GM19467 (cell line): ENCODE results near the gene GLUL.
"Not testable (repeated sequence)": the region's sequence is repeated elsewhere in the genome, so short reads cannot be mapped to it uniquely, and the experiment has no call there.

ENCODE experiments used
- ATAC-seq: cut with Tn5 transposase; IDR thresholded peaks from one replicate; pipeline ENCODE4 v1.9.1; 2021; ENCODE audit warnings: mild to moderate bottlenecking, moderate library complexity; ENCODE audit not compliant: unreplicated experiment

The GLUL gene

GRCh38 chr1:182368903-182369302 is 22.7 kb downstream of the GLUL start:
- ATAC-seq, result no peak

- no peak for ATAC-seq
These were observed 23.2 kb downstream of the GLUL start for GRCh38 chr1:182368358-182368757.

DNA sequence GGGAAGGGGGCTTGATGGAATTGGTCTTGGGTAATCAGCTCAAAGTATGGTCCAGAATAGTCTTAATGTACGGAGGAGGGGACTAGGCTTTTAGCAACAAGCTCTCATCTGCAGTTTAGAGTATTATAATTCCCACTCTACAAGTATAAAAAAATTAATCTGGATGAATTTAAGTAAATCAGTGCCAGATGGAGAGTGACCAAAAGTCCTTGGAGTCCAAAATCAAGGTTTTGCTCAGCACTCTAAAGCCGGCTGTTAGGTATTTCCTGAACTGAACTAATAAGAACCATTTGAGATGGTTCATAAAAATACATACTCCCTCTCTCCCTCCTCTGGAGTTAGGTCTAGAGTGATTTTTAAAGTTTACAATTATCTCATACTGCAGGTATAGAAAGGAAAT is 23.7 kb downstream of the GLUL start:
- no peak for ATAC-seq

DNA sequence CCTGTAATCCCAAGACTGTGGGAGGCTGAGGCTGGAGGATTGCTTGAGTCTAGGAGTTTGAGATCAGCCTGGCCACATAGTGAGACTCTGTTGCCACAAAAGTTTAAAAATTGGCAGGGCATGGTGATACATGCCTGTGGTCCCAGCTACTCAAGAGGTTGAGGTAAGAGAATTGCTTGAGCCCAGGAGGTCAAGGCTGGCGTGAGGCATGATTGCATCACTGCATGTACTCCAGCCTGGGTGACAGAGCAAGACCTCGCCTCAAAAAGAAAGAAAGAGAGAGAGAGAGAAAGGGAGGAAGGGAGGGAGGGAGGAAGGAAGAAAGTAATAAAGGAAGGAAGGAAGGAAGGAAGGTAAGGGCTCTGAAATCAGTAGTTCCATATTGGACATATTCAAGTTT is 25.0 kb downstream of the GLUL start:
- no peak for ATAC-seq

- ATAC-seq, result no peak
These were observed 31.9 kb downstream of the GLUL start for GRCh38 chr1:182359645-182360044.

GRCh38 chr1:182357913-182358312 is 33.7 kb downstream of the GLUL start:
- no peak for ATAC-seq

DNA sequence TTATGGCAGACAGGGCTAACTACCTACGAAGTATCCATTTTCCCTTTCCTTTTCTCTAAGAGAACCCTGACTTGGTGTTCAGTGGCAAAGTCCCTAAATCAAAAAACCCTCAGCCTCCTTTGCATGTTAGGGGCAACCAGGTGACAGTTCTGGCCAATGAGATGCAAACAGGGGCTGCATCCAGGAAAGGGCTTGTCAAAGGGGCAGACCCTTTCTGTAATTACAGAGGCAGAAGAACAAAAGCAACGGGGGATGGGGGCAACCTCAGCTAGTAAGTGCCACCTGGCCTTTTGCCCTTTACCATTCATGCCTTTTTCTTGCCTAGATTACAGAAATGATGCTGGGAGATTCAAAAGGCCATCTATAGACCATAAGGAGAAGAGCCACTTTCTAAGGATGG is 34.4 kb downstream of the GLUL start:
- no peak for ATAC-seq

DNA sequence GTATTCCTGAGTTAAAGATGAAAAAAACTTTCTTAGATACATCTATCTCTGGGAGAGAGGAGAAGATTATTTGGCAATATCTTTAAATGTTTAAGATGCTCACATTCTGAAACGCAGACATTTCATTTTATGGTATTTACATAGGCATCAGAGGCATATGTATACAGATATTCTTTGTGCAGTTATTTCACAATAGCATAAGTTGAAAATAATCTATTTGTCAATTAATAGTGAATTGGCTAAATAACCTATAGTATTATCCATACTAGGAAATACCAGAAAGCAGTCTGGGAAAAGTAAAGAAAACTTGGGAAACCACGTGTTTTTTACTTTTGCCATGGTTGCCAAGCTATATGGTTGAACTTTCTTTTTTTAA is 35.9 kb downstream of the GLUL start:
- ATAC-seq, result no peak

GRCh38 chr1:182351790-182352364 is 39.7 kb downstream of the GLUL start:
- no peak for ATAC-seq

DNA sequence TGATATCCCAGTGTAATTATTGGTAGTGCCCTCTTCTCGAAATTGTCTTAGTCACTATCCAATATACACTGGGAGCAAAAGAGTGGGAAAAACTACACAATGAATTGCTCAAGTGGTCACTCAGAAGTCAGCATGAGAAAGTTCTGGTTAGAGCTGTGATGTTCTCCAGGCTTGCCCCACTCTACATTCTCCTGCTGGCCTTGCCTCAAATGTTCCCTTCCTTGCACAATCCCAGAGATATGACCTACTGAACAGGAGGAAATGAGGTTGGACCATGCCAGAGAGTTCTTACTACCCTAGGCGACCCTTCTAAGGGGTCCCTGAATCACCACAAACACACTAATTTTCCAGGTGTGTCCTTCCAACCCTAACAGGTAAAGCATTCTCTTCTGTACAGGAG is 40.8 kb downstream of the GLUL start:
- no peak for ATAC-seq

DNA sequence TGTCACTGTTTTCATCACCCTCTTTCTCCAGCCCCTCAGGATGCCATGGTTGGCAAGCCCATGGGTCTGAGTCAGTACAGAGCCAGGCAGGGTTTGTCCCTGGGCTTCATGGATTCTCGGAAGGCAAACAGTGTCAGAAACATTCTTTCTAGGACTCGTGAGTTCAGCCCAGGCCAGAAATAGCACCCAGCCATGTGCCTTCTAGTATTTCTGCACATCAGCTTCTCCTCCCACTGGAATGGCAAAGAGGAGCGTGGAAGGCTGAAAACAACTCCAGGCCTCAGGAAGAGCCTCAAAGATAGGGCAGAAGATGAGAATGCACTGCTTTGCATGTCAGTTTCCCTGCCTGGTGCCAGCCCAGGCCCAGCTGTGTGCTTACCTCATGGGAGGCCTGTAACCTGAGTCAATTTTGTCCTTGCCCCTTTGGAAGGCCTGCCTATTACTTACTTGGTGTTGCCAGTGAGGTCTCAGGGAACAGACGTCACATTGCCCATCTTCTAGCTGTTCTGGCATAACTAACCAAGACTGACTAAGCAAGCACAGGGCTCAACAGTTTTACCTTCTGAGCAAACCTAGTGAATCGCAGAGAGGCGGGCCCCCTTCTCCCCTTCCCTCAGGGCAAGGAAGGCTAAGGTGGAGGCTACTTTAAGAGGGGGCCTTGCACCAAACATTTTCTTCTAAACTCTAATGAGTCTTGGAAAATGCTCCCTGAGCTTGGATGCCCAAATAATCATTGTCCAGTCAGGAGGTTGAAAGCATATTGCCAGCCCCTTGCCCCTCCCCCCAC is 42.4 kb downstream of the GLUL start:
- ATAC-seq, result no peak

GRCh38 chr1:182347019-182347418 is 44.6 kb downstream of the GLUL start:
- no peak for ATAC-seq

GRCh38 chr1:182340233-182341058 is 51.1 kb downstream of the GLUL start:
- no peak for ATAC-seq

DNA sequence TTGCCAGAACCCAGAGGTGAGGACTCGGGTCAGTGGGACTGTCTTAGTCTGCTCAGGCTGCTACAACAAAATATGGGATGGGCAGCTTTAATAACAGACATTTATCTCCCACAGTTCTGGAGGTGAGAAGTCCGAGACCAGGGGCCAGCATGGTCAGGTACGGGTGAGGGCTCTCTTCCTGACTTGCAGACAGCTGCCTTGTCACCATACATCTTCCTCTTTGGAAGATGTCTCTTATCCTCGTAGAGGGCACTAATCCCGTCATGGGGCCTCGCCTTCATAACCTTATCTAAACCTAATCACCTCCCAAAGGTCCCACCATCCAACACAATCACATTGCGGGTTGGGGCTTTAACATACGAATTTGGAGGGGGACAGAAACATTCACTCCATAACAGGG is 51.9 kb downstream of the GLUL start:
- ATAC-seq, result no peak

DNA sequence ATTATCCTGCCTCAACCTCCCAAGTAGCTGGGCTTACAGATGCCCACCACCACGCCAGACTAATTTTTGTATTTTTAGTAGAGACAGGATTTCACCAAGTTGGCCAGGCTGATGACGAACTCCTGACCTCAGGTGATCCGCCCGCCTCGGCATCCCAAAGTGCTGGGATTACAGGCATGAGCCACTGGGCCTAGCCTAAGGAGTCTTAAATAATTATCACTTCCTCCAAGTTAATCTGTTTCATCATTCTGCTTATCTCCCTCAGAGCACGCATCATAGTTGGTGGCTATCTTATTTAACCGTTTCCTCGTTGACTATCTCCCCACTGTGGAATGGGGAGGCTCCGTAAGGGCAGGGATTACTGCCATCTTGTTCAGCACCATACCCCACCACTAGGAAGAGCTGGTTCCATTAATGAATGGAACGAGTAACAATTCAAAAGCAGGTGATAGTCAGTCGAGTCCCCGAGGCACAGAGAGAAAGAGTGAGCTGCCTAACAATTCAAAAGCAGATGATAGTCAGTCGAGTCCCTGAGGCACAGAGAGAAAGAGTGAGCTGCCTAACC is 52.7 kb downstream of the GLUL start:
- ATAC-seq, result no peak

DNA sequence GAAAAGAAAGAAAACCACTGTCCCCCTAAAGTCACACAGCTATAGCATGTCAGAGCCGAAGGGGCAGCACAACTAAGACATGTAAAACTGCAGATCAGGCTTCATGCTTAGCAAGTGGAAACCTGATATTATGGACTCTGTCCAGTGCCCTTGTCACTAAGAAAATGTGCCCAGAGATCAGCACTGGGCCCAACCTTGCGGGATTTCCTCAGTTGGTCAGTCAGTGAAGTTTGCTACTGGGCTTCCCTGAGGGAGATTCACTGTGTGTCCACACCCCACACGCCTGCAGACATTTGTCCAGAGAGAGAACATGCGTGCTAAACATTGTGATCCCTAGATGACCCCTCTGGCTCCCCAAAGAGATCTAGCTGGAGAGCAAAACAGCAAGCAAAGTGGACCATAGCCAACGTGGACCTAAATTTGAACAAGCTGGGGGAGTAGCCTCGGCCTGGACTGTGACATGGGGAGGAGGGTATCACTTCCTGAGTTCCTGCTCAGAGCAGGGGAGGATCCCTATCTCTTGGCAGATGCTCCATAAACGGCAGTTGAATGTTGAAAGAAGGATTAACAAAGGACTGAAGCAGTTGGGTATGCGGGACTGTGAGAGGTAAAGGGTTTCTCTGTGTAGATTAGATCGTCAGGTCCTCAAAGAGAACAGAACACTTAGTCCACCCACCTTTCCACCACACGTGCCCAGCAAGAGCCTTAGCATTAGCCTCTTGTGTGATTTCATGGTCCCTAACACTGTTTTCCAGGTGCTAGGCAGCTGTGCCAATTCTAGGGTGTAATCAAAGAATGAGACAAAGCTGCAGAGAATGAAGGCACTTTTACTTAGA is 53.6 kb downstream of the GLUL start:
- ATAC-seq, result no peak

DNA sequence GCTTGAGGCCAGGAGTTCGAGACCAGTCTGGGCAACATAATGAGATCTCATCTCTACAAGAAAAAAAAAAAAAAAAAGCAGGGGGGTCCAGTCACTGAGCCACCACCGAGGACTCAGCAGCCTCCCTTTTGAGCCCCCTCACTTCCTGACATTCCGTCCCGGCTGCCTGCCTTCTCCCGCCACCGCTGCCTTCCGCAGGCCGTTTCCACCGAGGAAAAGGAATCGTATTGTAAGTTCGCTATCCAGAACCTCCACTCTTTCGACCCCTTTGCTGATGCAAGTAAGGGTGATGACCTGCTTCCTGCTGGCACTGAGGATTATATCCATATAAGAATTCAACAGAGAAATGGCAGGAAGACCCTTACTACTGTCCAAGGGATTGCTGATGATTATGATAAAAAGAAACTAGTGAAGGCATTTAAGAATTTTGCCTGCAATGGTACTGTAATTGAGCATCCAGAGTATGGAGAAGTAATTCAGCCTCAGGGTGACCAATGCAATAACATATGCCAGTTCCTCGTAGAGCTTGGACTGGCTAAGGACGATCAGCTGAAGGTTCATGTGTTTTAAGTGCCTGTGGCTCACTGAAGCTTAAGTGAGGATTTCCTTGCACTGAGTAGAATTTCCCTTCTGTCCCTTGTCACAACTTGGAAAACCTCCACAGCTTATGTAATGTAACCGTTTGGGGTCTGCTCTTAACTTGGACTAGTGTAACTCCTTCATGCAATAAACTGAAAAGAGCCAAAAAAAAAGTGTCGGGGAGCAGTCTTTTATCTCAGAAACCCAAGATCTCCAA is 55.6 kb downstream of the GLUL start:
- no peak for ATAC-seq

DNA sequence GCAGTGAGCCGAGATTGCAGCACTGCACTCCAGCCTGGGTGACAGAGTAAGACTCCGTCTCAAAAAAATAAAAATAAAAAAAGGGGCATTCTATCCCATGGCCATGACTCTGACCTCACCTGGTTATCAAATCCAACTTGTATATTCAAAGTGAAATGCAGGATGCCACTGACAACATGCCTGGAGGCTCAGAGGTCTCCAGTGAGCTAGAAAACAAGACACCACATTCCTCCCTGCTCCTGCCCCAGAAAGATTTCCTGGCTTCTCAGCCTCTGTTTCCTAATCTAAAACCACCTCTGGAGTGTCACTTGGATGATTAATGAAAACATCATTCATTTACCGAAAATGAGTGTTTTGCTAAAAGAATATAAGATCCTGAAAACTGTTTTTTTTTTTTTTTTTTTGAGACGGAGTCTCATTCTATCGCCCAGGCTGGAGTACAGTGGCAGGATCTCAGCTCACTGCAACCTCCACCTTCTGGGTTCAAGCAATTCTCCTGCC is 58.5 kb downstream of the GLUL start:
- ATAC-seq, result not testable (repeated sequence)

GRCh38 chr1:182332261-182333060 is 59.1 kb downstream of the GLUL start:
- ATAC-seq, result no peak
